Endothelial cell of umbilical vein (primary cell): ENCODE measurements around the gene FCGBP.

ENCODE experiments used
- CTCF ChIP-seq, 2 donors: IDR thresholded peaks; 1 replicate in 1 of 2; 2 replicates in 1 of 2; pipeline ENCODE4 v1.5.1; 2011; ENCODE audit warnings: low read length in 2 of 2, mild to moderate bottlenecking in 2 of 2, moderate library complexity in 2 of 2, control low read depth in 1 of 2, inconsistent platforms in 1 of 2, low read depth in 1 of 2; ENCODE audit not compliant: insufficient read depth in 1 of 2; ENCODE audit errors: extremely low read depth in 1 of 2
- EZH2 ChIP-seq: IDR thresholded peaks from 2 replicates; pipeline ENCODE4 v1.6.1; 2012; ENCODE audit warnings: borderline replicate concordance, low read depth, mild to moderate bottlenecking, moderate library complexity, low read length, inconsistent platforms; ENCODE audit not compliant: severe bottlenecking
- POLR2AphosphoS5 ChIP-seq: IDR thresholded peaks from 2 replicates; pipeline ENCODE4 v1.6.1; 2012; ENCODE audit warnings: low read depth, mild to moderate bottlenecking, control low read depth, low read length, moderate library complexity; ENCODE audit not compliant: insufficient read depth

- TF ChIP-seq POLR2AphosphoS5 (no peak), EZH2 (no peak), CTCF (IDR thresholded peaks at IDR 0.05; ENCODE audit: extremely low read depth in 1 of 2, insufficient read depth in 1 of 2, low read depth in 1 of 2, low read length in 2 of 2) (no peak)
These were observed 28.2 kb downstream of the FCGBP start for GRCh38 chr19:39906283-39906682.
